SK-N-SH (cell line): Measurements from ENCODE around the gene RGSL1. TPM values are rescaled to one million over a fixed set of nuclear protein-coding genes. Genes with fewer than 3 reads are reported as not detected.

Source experiments
- CTCF ChIA-PET: fragments of 300-600, 350-600 bp; formaldehyde crosslinking; extraction: SDS; loops from one replicate; lab custom pipeline; 2021; lab: Yijun Ruan, JAX
- POLR2A ChIA-PET: fragments of 350-600 bp; sonication (Branson Sonifier 250); formaldehyde crosslinking; extraction: SDS; loops from one replicate; lab custom pipeline; 2020; ENCODE audit warnings: antibody characterized with exemption, inconsistent platforms; lab: Yijun Ruan, JAX
- DNase-seq: peaks from one replicate; pipeline ENCODE4 v3.0.0; 2012
- H2AFZ ChIP-seq: fragments of 200-600 bp; sonication (generic); 2 replicates; pipeline ENCODE4 v1.8.1; 2016; ENCODE audit warnings: antibody characterized with exemption, mild to moderate bottlenecking, low read depth
- H3F3A ChIP-seq: fragments of 200-600 bp; sonication (generic); replicated peaks from 2 replicates; pipeline ENCODE3; 2016; ENCODE audit warnings: antibody characterized with exemption, mild to moderate bottlenecking; ENCODE audit not compliant: insufficient read depth
- H3K27ac ChIP-seq, 2 experiments: fragments of 200-500 bp in 1 of 2; fragments of 200-600 bp in 1 of 2; sonication (Bioruptor generic) in 1 of 2; sonication (generic), shearing (Covaris generic) in 1 of 2; 2 replicates each; pipeline versions ENCODE4 v1.5.1 to v1.6.1; 2014 to 2016; ENCODE audit warnings: low read depth in 2 of 2, inconsistent platforms in 1 of 2, low read length in 1 of 2, mild to moderate bottlenecking in 1 of 2, mixed read lengths in 1 of 2
- H3K27me3 ChIP-seq: fragments of 200-600 bp; sonication (generic), shearing (Covaris generic); 2 replicates; pipeline ENCODE4 v1.6.1; 2016; ENCODE audit warnings: mixed run types; ENCODE audit not compliant: insufficient read depth
- H3K36me3 ChIP-seq, 2 experiments: fragments of 200-500 bp in 1 of 2; fragments of 200-600 bp in 1 of 2; sonication (Bioruptor generic) in 1 of 2; sonication (generic) in 1 of 2; replicated peaks in 1 of 2; 2 replicates each; pipeline versions ENCODE3 to v1.5.1; 2014 to 2016; ENCODE audit warnings: low read length in 1 of 2, mild to moderate bottlenecking in 1 of 2; ENCODE audit not compliant: insufficient read depth in 2 of 2, control insufficient read depth in 1 of 2
- H3K4me1 ChIP-seq, 2 experiments: fragments of 200-500 bp in 1 of 2; fragments of 200-600 bp in 1 of 2; sonication (Bioruptor generic) in 1 of 2; sonication (generic), shearing (Covaris generic) in 1 of 2; 2 replicates each; pipeline versions ENCODE4 v1.5.1 to v1.6.1; 2014 to 2016; ENCODE audit warnings: low read depth in 1 of 2, low read length in 1 of 2, mixed run types in 1 of 2; ENCODE audit not compliant: insufficient read depth in 2 of 2, control insufficient read depth in 1 of 2
- H3K4me2 ChIP-seq: fragments of 200-600 bp; sonication (generic), shearing (Covaris generic); 2 replicates; pipeline ENCODE4 v1.6.1; 2017; ENCODE audit warnings: mixed run types
- H3K4me3 ChIP-seq, 2 experiments: fragments of 200-500 bp in 1 of 2; fragments of 200-600 bp in 1 of 2; sonication (Bioruptor generic) in 1 of 2; sonication (generic), shearing (Covaris generic) in 1 of 2; 2 replicates each; pipeline versions ENCODE4 v1.5.1 to v1.8.1; 2014 to 2016; ENCODE audit warnings: low read depth in 2 of 2, inconsistent platforms in 1 of 2, low read length in 1 of 2, mild to moderate bottlenecking in 1 of 2, mixed read lengths in 1 of 2, moderate library complexity in 1 of 2
- H3K79me2 ChIP-seq: fragments of 200-600 bp; sonication (generic); 2 replicates; pipeline ENCODE4 v1.8.1; 2017; ENCODE audit warnings: mild to moderate bottlenecking; ENCODE audit not compliant: insufficient read depth
- H3K9ac ChIP-seq: fragments of 200-600 bp; sonication (generic); 2 replicates; pipeline ENCODE4 v1.6.1; 2017; ENCODE audit warnings: mixed run types
- H3K9me2 ChIP-seq: fragments of 200-600 bp; sonication (generic); 2 replicates; pipeline ENCODE4 v1.6.1; 2017; ENCODE audit warnings: mixed run types
- H3K9me3 ChIP-seq: fragments of 200-600 bp; sonication (generic); 2 replicates; pipeline ENCODE4 v1.6.1; 2017; ENCODE audit warnings: mixed run types, mild to moderate bottlenecking, moderate library complexity
- H4K20me1 ChIP-seq: fragments of 200-600 bp; sonication (generic); 2 replicates; pipeline ENCODE4 v1.6.1; 2017; ENCODE audit warnings: mild to moderate bottlenecking, mixed run types; ENCODE audit not compliant: insufficient read depth
- CHD2 ChIP-seq: fragments of 150-350 bp; IDR thresholded peaks from 2 replicates; pipeline ENCODE4 v1.6.1; 2018; ENCODE audit warnings: low read length; ENCODE audit not compliant: partially characterized antibody
- ELF1 ChIP-seq: IDR thresholded peaks from 2 replicates; pipeline ENCODE4 v1.4.0; 2012
- FOSL2 ChIP-seq: IDR thresholded peaks from 2 replicates; pipeline ENCODE4 v1.4.0; 2012; ENCODE audit warnings: low read depth, mild to moderate bottlenecking, moderate library complexity, borderline replicate concordance
- FOXJ3 ChIP-seq: sonication (generic); formaldehyde crosslinking; IDR thresholded peaks from 2 replicates; pipeline ENCODE4 v1.5.1; 2020; ENCODE audit warnings: mild to moderate bottlenecking, missing genetic modification reagents
- FOXM1 ChIP-seq: IDR thresholded peaks from 2 replicates; pipeline ENCODE4 v1.4.0; 2012; ENCODE audit warnings: low read depth, mild to moderate bottlenecking
- GABPA ChIP-seq: IDR thresholded peaks from 2 replicates; pipeline ENCODE4 v1.4.0; 2012; ENCODE audit warnings: low read depth, mild to moderate bottlenecking
- MEF2A ChIP-seq: IDR thresholded peaks from 2 replicates; pipeline ENCODE4 v1.4.0; 2012; ENCODE audit warnings: low read depth, borderline replicate concordance
- NRF1 ChIP-seq: IDR thresholded peaks from 2 replicates; pipeline ENCODE4 v1.6.1; 2012; ENCODE audit warnings: low read depth, mild to moderate bottlenecking, low read length
- RFX5 ChIP-seq: IDR thresholded peaks from 2 replicates; pipeline ENCODE4 v1.6.1; 2012; ENCODE audit warnings: mild to moderate bottlenecking, improper control_type of control experiment, low read length
- SIN3A ChIP-seq: IDR thresholded peaks from 2 replicates; pipeline ENCODE4 v1.6.1; 2012; ENCODE audit warnings: low read depth, mild to moderate bottlenecking, low read length, moderate library complexity, borderline replicate concordance
- SMC3 ChIP-seq: IDR thresholded peaks from 2 replicates; pipeline ENCODE4 v1.6.1; 2012; ENCODE audit warnings: low read depth, low read length, improper control_type of control experiment
- WGBS: methylation state at CpG from one replicate; pipeline ENCODE4 v1.1.6; 2017; ENCODE audit warnings: low lambda C conversion rate; 5-methylcytosine and 5-hydroxymethylcytosine counted together
- polyA plus RNA-seq, 3 experiments: library from polyadenylated mRNA; depleted of rRNA; stranded (reverse); fragments of >200 nt; gene quantifications; 2 replicates each; pipeline ENCODE4 v1.2.3, GENCODE V29; 2012
- TF ChIP-seq, protein P1 (sequence below): fragments of 200-600 bp; sonication (generic); IDR thresholded peaks from 2 replicates; pipeline ENCODE4 v1.6.1; 2017; ENCODE audit warnings: antibody characterized with exemption, mild to moderate bottlenecking, moderate library complexity
- TF ChIP-seq, protein P2 (sequence below): IDR thresholded peaks from 2 replicates; pipeline ENCODE4 v1.4.0; 2012; ENCODE audit warnings: low read depth
- TF ChIP-seq, protein P3 (sequence below): fragments of 150-350 bp; IDR thresholded peaks from 2 replicates; pipeline ENCODE4 v1.6.1; 2016; ENCODE audit warnings: mild to moderate bottlenecking, low read depth, low read length
- TF ChIP-seq, protein P4 (sequence below): fragments of 150-350 bp; IDR thresholded peaks from 2 replicates; pipeline ENCODE4 v1.6.1; 2017; ENCODE audit warnings: antibody characterized with exemption, low read length, low read depth, borderline replicate concordance
- TF ChIP-seq, protein P5 (sequence below): IDR thresholded peaks from 2 replicates; pipeline ENCODE4 v1.4.0; 2012; ENCODE audit warnings: low read depth, borderline replicate concordance

The RGSL1 gene
- polyA plus RNA-seq, 1 of the 3 experiments (the other 2 are of a cell fraction) = not detected

DNA sequence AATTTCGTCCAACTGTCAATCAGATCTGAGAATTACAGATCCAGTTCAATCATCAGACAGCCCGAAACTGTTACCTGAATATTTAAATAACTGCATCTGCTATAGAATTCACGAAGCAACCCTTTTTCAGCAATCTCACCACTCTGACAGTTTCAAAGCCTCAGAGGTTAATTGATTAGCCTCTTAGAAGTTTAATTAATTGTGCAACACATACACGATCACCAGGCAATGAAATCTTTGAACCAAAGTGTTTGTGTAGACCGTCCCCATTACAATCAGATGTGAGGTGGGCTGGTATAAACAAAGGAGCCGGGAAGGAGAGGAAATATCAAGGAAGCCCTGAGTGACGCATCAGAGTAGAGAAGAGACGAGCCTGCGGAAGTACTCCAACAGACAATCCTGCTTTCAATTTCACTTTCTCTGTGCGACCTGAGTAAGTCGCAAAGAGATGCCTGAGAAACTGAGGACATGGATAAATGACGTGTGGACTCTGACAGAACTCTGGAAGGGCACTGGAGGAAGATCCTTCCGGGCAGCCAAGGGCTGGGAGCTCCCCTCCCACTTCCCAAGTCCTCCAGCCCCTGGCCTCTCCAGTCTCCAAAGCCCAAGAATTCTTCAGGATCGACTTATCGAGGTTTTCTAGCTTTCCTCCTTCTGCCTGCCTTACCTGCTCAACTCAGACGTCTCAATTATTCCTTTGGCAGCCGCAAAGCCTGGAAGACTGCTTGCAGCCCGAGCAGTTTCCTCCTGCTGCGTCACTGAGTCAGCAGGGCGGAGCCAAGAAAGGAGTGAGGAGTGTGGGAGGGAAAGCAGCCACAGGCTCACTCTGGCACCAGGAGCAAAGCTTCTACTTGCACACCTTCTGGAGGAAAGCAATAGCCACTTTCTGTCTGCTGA, 138.8 kb downstream of the RGSL1 start, which contains the start of gene RNASEL:
RNASEL (minus strand) TSS at position 757 of the 897 bp plus-strand sequence. CDS start 2,450 bp downstream, outside the sequence.
- Histone ChIP-seq H3K9ac (no peak within 1 kb of the TSS), H2AFZ (peak within 1 kb of the TSS; percentile 51; the same call in 1 of the 2 replicates), H3F3A (no peaks in the 10 kb centered on the region), H3K36me3 (no peaks in the 10 kb centered on the region), H4K20me1 (no peaks in the 10 kb centered on the region), H3K79me2 (no peaks in the 10 kb centered on the region), H3K27me3 (no peaks in the 10 kb centered on the region; the same call in 1 of the 2 replicates), H3K4me3 (no peak within 1 kb of the TSS), H3K4me1 (no peaks in the 10 kb centered on the region), H3K9me2 (no peaks in the 10 kb centered on the region), H3K27ac (no peak within 1 kb of the TSS), H3K9me3 (no peaks in the 10 kb centered on the region), H3K4me2 (no peak within 1 kb of the TSS; the same call in 1 of the 2 replicates)
- TF ChIP-seq, protein P1, sequence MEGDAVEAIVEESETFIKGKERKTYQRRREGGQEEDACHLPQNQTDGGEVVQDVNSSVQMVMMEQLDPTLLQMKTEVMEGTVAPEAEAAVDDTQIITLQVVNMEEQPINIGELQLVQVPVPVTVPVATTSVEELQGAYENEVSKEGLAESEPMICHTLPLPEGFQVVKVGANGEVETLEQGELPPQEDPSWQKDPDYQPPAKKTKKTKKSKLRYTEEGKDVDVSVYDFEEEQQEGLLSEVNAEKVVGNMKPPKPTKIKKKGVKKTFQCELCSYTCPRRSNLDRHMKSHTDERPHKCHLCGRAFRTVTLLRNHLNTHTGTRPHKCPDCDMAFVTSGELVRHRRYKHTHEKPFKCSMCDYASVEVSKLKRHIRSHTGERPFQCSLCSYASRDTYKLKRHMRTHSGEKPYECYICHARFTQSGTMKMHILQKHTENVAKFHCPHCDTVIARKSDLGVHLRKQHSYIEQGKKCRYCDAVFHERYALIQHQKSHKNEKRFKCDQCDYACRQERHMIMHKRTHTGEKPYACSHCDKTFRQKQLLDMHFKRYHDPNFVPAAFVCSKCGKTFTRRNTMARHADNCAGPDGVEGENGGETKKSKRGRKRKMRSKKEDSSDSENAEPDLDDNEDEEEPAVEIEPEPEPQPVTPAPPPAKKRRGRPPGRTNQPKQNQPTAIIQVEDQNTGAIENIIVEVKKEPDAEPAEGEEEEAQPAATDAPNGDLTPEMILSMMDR = no peak
- TF ChIP-seq, protein P2, sequence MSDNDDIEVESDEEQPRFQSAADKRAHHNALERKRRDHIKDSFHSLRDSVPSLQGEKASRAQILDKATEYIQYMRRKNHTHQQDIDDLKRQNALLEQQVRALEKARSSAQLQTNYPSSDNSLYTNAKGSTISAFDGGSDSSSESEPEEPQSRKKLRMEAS = no peak
- TF ChIP-seq NRF1 (no peak), FOXM1 (no peak)
- ChIA-PET CTCF (interaction anchor here (4.2 to 4.6 kb wide), 2 partner anchors 12 to 196 kb away, joined by 19 to 40 read pairs; no protein-coding TSS in a partner anchor), POLR2A (no interaction called here)
- no peak for DNase-seq
- WGBS = 53% methylated on average over 20 of the region's 20 CpGs

DNA sequence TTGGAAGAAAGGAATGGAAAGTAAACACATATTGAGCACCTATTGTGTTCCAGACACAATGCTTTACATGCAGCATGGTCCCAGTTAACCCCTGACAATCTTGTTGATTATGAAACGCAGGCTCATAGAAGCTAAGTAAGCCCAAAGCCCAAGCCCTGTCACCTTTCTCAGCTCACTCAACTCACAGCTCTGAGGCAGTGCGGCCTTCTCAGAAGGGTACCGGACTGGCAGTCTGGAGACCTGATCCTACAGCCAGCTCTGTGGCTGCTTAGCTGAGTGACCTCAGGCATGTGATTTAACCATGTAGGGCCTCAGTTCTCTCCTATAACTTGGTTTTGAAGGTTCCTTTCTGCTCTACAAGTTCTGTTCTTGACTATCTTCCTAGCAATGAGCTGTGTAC, 139.6 kb downstream of the RGSL1 start:
- H3K4me2 ChIP-seq = no peak overlapping the region
- no peak for DNase-seq
- no peak overlapping the region for H2AFZ ChIP-seq
- H4K20me1 ChIP-seq = no peaks in the 10 kb centered on the region
- H3K36me3 ChIP-seq = no peaks in the 10 kb centered on the region
- no peaks in the 10 kb centered on the region; a peak in 2 of 4 replicates for H3K4me1 ChIP-seq
- CTCF ChIA-PET = interaction anchor here (4.2 to 4.6 kb wide), 2 partner anchors 11 to 195 kb away, joined by 19 to 40 read pairs; no protein-coding TSS in a partner anchor
- no peaks in the 10 kb centered on the region for H3K79me2 ChIP-seq
- H3F3A ChIP-seq = peaks cover 3% of the 10 kb centered on the region
- WGBS = 82% methylated on average over 3 of the region's 3 CpGs
- H3K9ac ChIP-seq = no peak overlapping the region
- no peaks in the 10 kb centered on the region for H3K9me3 ChIP-seq
- H3K27me3 ChIP-seq = no peaks in the 10 kb centered on the region; the same call in 1 of the 2 replicates
- no peak overlapping the region for H3K4me3 ChIP-seq
- POLR2A ChIA-PET = no interaction called here
- no peaks in the 10 kb centered on the region for H3K9me2 ChIP-seq
- H3K27ac ChIP-seq = no peak overlapping the region
- TF ChIP-seq, protein P3, sequence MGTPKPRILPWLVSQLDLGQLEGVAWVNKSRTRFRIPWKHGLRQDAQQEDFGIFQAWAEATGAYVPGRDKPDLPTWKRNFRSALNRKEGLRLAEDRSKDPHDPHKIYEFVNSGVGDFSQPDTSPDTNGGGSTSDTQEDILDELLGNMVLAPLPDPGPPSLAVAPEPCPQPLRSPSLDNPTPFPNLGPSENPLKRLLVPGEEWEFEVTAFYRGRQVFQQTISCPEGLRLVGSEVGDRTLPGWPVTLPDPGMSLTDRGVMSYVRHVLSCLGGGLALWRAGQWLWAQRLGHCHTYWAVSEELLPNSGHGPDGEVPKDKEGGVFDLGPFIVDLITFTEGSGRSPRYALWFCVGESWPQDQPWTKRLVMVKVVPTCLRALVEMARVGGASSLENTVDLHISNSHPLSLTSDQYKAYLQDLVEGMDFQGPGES = no peak
- TF ChIP-seq, protein P1 = no peak
- TF ChIP-seq ELF1 (no peak), MEF2A (no peak), RFX5 (no peak), SMC3 (no peak), FOSL2 (no peak), FOXJ3 (CRISPR knock-in tag) (no peak), CHD2 (no peak), SIN3A (no peak), GABPA (no peak)
- TF ChIP-seq, protein P4, sequence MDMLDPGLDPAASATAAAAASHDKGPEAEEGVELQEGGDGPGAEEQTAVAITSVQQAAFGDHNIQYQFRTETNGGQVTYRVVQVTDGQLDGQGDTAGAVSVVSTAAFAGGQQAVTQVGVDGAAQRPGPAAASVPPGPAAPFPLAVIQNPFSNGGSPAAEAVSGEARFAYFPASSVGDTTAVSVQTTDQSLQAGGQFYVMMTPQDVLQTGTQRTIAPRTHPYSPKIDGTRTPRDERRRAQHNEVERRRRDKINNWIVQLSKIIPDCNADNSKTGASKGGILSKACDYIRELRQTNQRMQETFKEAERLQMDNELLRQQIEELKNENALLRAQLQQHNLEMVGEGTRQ = no peak
- TF ChIP-seq, protein P5, sequence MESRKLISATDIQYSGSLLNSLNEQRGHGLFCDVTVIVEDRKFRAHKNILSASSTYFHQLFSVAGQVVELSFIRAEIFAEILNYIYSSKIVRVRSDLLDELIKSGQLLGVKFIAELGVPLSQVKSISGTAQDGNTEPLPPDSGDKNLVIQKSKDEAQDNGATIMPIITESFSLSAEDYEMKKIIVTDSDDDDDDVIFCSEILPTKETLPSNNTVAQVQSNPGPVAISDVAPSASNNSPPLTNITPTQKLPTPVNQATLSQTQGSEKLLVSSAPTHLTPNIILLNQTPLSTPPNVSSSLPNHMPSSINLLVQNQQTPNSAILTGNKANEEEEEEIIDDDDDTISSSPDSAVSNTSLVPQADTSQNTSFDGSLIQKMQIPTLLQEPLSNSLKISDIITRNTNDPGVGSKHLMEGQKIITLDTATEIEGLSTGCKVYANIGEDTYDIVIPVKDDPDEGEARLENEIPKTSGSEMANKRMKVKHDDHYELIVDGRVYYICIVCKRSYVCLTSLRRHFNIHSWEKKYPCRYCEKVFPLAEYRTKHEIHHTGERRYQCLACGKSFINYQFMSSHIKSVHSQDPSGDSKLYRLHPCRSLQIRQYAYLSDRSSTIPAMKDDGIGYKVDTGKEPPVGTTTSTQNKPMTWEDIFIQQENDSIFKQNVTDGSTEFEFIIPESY = no peak
